ENCODE measurements around the gene MX1. TPM values are rescaled to one million over a fixed set of nuclear protein-coding genes. Genes with fewer than 3 reads are reported as not detected.

The MX1 gene
- total and polyA plus RNA-seq, 5 experiments from 2014 or later: 36.8 to 66.7 (median 61.4) TPM

- Mint-ChIP-seq H3K4me3 (no peak overlapping the region), H3K27ac (peak overlapping the region in 7 of 10 donors; percentile 37 to 80 (median 61)), H3K9me3 (no peaks in the 10 kb centered on the region), H3K4me1 (peaks cover 0 to 10% (median 5%) of the 10 kb centered on the region in 4 donors), H3K27me3 (no peaks in the 10 kb centered on the region), H3K36me3 (peaks cover 5 to 89% (median 51%) of the 10 kb centered on the region in 3 donors)
- DNase-seq (no peak), ATAC-seq (no peak)
- POLR2A ChIA-PET: no interaction called here
These were observed 28.6 kb upstream of the MX1 start for GRCh38 chr21:41397471-41397891.

- H3K4me1 Mint-ChIP-seq: peaks cover 0 to 10% (median 5%) of the 10 kb centered on the region in 4 donors
- no peaks in the 10 kb centered on the region for H3K9me3 Mint-ChIP-seq
- H3K27me3 Mint-ChIP-seq: no peaks in the 10 kb centered on the region
- H3K4me3 Mint-ChIP-seq: no peak overlapping the region
- H3K27ac Mint-ChIP-seq: peak overlapping the region in 1 of 10 donors; percentile 37
- ATAC-seq (no peak), DNase-seq (no peak)
- POLR2A ChIA-PET: no interaction called here
- H3K36me3 Mint-ChIP-seq: peaks cover 4 to 91% (median 53%) of the 10 kb centered on the region in 3 donors
These were observed 27.8 kb upstream of the MX1 start for GRCh38 chr21:41398251-41398650.

- H3K27me3 Mint-ChIP-seq: no peaks in the 10 kb centered on the region
- H3K4me1 Mint-ChIP-seq: peaks cover 0 to 8% (median 4%) of the 10 kb centered on the region in 4 donors
- H3K4me3 Mint-ChIP-seq: no peak overlapping the region
- ATAC-seq (no peak), DNase-seq (no peak)
- POLR2A ChIA-PET: no interaction called here
- peaks cover 0 to 91% (median 52%) of the 10 kb centered on the region in 3 donors for H3K36me3 Mint-ChIP-seq
- no peaks in the 10 kb centered on the region for H3K9me3 Mint-ChIP-seq
- no peak overlapping the region for H3K27ac Mint-ChIP-seq
These were observed 27.2 kb upstream of the MX1 start for GRCh38 chr21:41398831-41399230.

GRCh38 chr21:41399246-41399800 lies 26.7 kb upstream of the MX1 start:
- Mint-ChIP-seq H3K36me3 (peaks cover 2 to 94% (median 53%) of the 10 kb centered on the region in 3 donors), H3K27ac (peak overlapping the region in 2 of 10 donors; percentile 22 to 41), H3K4me1 (peaks cover 0 to 8% (median 2%) of the 10 kb centered on the region in 4 donors), H3K27me3 (no peaks in the 10 kb centered on the region), H3K9me3 (no peaks in the 10 kb centered on the region), H3K4me3 (no peak overlapping the region)
- POLR2A ChIA-PET: no interaction called here
- ATAC-seq (no peak), DNase-seq (no peak)

GRCh38 chr21:41402231-41402630 lies 23.8 kb upstream of the MX1 start:
- Mint-ChIP-seq H3K4me3 (no peak overlapping the region), H3K27me3 (no peaks in the 10 kb centered on the region), H3K9me3 (no peaks in the 10 kb centered on the region), H3K4me1 (peaks cover 0 to 3% (median 0%) of the 10 kb centered on the region in 4 donors), H3K36me3 (peaks cover 5 to 98% (median 60%) of the 10 kb centered on the region in 3 donors), H3K27ac (no peak overlapping the region)
- no peak for DNase-seq
- POLR2A ChIA-PET: no interaction called here
- no peak for ATAC-seq

- no peak for ATAC-seq
- Mint-ChIP-seq H3K36me3 (peaks cover 5 to 98% (median 60%) of the 10 kb centered on the region in 3 donors), H3K27ac (peak overlapping the region in 2 of 10 donors; percentile 34 to 38), H3K4me3 (no peak overlapping the region), H3K9me3 (no peaks in the 10 kb centered on the region), H3K27me3 (no peaks in the 10 kb centered on the region), H3K4me1 (no peaks in the 10 kb centered on the region)
- POLR2A ChIA-PET: no interaction called here
- DNase-seq: no peak
These were observed 23.2 kb upstream of the MX1 start for GRCh38 chr21:41402796-41403195.

- H3K4me3 Mint-ChIP-seq: no peak overlapping the region
- ATAC-seq (no peak), DNase-seq (no peak)
- H3K4me1 Mint-ChIP-seq: peaks cover 0 to 3% (median 0%) of the 10 kb centered on the region in 4 donors
- no peak overlapping the region for H3K27ac Mint-ChIP-seq
- no peaks in the 10 kb centered on the region for H3K27me3 Mint-ChIP-seq
- peaks cover 10 to 98% (median 60%) of the 10 kb centered on the region in 3 donors for H3K36me3 Mint-ChIP-seq
- H3K9me3 Mint-ChIP-seq: no peaks in the 10 kb centered on the region
- POLR2A ChIA-PET: no interaction called here
These were observed 22.7 kb upstream of the MX1 start for GRCh38 chr21:41403331-41403730.

GRCh38 chr21:41403966-41404365 lies 22.1 kb upstream of the MX1 start:
- no peak for DNase-seq
- no peak for ATAC-seq
- H3K36me3 Mint-ChIP-seq: peaks cover 16 to 98% (median 60%) of the 10 kb centered on the region in 3 donors
- no peaks in the 10 kb centered on the region for H3K27me3 Mint-ChIP-seq
- peak overlapping the region in 1 of 10 donors; percentile 38 for H3K27ac Mint-ChIP-seq
- POLR2A ChIA-PET: no interaction called here
- H3K4me1 Mint-ChIP-seq: peaks cover 0 to 7% (median 0%) of the 10 kb centered on the region in 4 donors
- H3K9me3 Mint-ChIP-seq: peaks cover 0 to under 1% (median 0%) of the 10 kb centered on the region in 9 donors
- no peak overlapping the region for H3K4me3 Mint-ChIP-seq

GRCh38 chr21:41405321-41405720 lies 20.7 kb upstream of the MX1 start:
- POLR2A ChIA-PET: no interaction called here
- H3K4me3 Mint-ChIP-seq: no peak overlapping the region
- DNase-seq (no peak), ATAC-seq (no peak)
- peaks cover 0 to 5% (median 0%) of the 10 kb centered on the region in 9 donors for H3K9me3 Mint-ChIP-seq
- peaks cover 30 to 98% (median 65%) of the 10 kb centered on the region in 3 donors for H3K36me3 Mint-ChIP-seq
- peak overlapping the region in 1 of 10 donors; percentile 38 for H3K27ac Mint-ChIP-seq
- H3K4me1 Mint-ChIP-seq: peaks cover 0 to 8% (median 0%) of the 10 kb centered on the region in 4 donors
- H3K27me3 Mint-ChIP-seq: no peaks in the 10 kb centered on the region

GRCh38 chr21:41406340-41406739 lies 19.7 kb upstream of the MX1 start:
- DNase-seq: no peak
- H3K9me3 Mint-ChIP-seq: peaks cover 0 to 13% (median 1%) of the 10 kb centered on the region in 9 donors
- ATAC-seq: no peak
- H3K4me3 Mint-ChIP-seq: no peak overlapping the region
- H3K27ac Mint-ChIP-seq: peak overlapping the region in 1 of 10 donors; percentile 43
- H3K27me3 Mint-ChIP-seq: no peaks in the 10 kb centered on the region
- peaks cover 0 to 17% (median 1%) of the 10 kb centered on the region in 4 donors for H3K4me1 Mint-ChIP-seq
- POLR2A ChIA-PET: no interaction called here
- peaks cover 34 to 96% (median 65%) of the 10 kb centered on the region in 3 donors for H3K36me3 Mint-ChIP-seq

GRCh38 chr21:41407541-41408460 lies 18.2 kb upstream of the MX1 start:
- Mint-ChIP-seq H3K9me3 (peaks cover 0 to 28% (median 11%) of the 10 kb centered on the region in 9 donors), H3K4me3 (no peak overlapping the region), H3K4me1 (peaks cover 0 to 22% (median 3%) of the 10 kb centered on the region in 4 donors), H3K36me3 (peaks cover 47 to 84% (median 62%) of the 10 kb centered on the region in 3 donors), H3K27ac (peak overlapping the region in 1 of 10 donors; percentile 16), H3K27me3 (no peaks in the 10 kb centered on the region)
- ATAC-seq (no peak), DNase-seq (no peak)
- POLR2A ChIA-PET: no interaction called here

GRCh38 chr21:41410361-41410760 lies 15.7 kb upstream of the MX1 start:
- Mint-ChIP-seq H3K36me3 (peaks cover 51 to 58% (median 55%) of the 10 kb centered on the region in 3 donors), H3K4me3 (no peak overlapping the region), H3K27me3 (peaks cover 0 to 2% (median 0%) of the 10 kb centered on the region in 5 donors), H3K4me1 (peaks cover 0 to 22% (median 3%) of the 10 kb centered on the region in 4 donors), H3K27ac (peak overlapping the region in 2 of 10 donors; percentile 3 to 27), H3K9me3 (peaks cover 10 to 50% (median 24%) of the 10 kb centered on the region in 9 donors)
- ATAC-seq (no peak), DNase-seq (no peak)
- POLR2A ChIA-PET: interaction anchor here (1.7 kb wide), 1 partner anchor 15 kb away, joined by 8 read pairs; the partner anchor contains the start of gene MX1

Data from naive thymus-derived CD8-positive, alpha-beta T cell (primary cell).